Uterus (tissue), 4 donors: ENCODE data around the gene LGMN. TPM values are rescaled to one million over a fixed set of nuclear protein-coding genes. Genes with fewer than 3 reads are reported as not detected.
A peak's percentile ranks its signal among the peaks of the same experiment; 100 is the strongest.

Experiments used
- DNase-seq, 2 donors: peaks; one replicate each; pipeline ENCODE4 v3.0.0-alpha.2; 2019 to 2020
- H3K27ac ChIP-seq, 2 donors: fragments of 200-600 bp; sonication (generic); 1 replicate in 1 of 2; 2 replicates in 1 of 2; pipeline ENCODE4 v1.5.1; 2016 to 2018
- H3K27me3 ChIP-seq, 2 donors: fragments of 200-600 bp; sonication (generic); one replicate each; pipeline ENCODE4 v1.5.1; 2018 to 2019; ENCODE audit warnings: control low read depth in 1 of 2
- H3K36me3 ChIP-seq, 2 donors: fragments of 200-600 bp; sonication (generic); one replicate each; pipeline ENCODE4 v1.5.1; 2019; ENCODE audit warnings: control low read depth in 1 of 2
- H3K4me1 ChIP-seq, 2 donors: fragments of 200-600 bp; sonication (generic); one replicate each; pipeline ENCODE4 v1.5.1; 2018 to 2019; ENCODE audit warnings: control low read depth in 1 of 2
- H3K4me3 ChIP-seq, 2 donors: fragments of 200-600 bp; sonication (generic); 1 replicate in 1 of 2; 2 replicates in 1 of 2; pipeline ENCODE4 v1.5.1; 2018 to 2019; ENCODE audit warnings: mild to moderate bottlenecking in 1 of 2
- H3K9me3 ChIP-seq, 2 donors: fragments of 200-600 bp; sonication (generic); one replicate each; pipeline ENCODE4 v1.5.1; 2019; ENCODE audit warnings: control low read depth in 1 of 2
- POLR2A ChIP-seq, 2 donors: fragments of 450-650 bp; IDR thresholded peaks; one replicate each; pipeline ENCODE4 v1.6.1; 2016; ENCODE audit warnings: antibody characterized with exemption in 2 of 2, mild to moderate bottlenecking in 1 of 2, moderate library complexity in 1 of 2
- intact Hi-C: fragments of 100-400 bp; cut with DNase I; formaldehyde crosslinking; loops from one replicate; pipeline ENCODE4 v1.15.1; 2023; ENCODE audit warnings: low total_unique reads
- total RNA-seq, 4 donors: library from RNA; depleted of rRNA in 3 of 4; stranded (reverse); fragments of >200 nt in 3 of 4; gene quantifications; one replicate each; pipeline versions ENCODE4 v1.1.0 to v1.2.4, GENCODE V29; 2014 to 2023
- TF ChIP-seq, protein P1 (sequence below), 4 experiments: fragments of 200-600 bp in 2 of 4; fragments of 450-650 bp in 2 of 4; sonication (generic) in 2 of 4; IDR thresholded peaks; one replicate each; pipeline ENCODE4 v1.5.1; 2016 to 2019; ENCODE audit warnings: antibody characterized with exemption in 4 of 4, mild to moderate bottlenecking in 2 of 4, moderate library complexity in 1 of 4
- donor health status: DM: yes; HTN: yes; CAD: no.

Gene LGMN
- total RNA-seq, 4 donors from 2014 or later = 13.6 to 91.4 (median 69.1) TPM

DNA sequence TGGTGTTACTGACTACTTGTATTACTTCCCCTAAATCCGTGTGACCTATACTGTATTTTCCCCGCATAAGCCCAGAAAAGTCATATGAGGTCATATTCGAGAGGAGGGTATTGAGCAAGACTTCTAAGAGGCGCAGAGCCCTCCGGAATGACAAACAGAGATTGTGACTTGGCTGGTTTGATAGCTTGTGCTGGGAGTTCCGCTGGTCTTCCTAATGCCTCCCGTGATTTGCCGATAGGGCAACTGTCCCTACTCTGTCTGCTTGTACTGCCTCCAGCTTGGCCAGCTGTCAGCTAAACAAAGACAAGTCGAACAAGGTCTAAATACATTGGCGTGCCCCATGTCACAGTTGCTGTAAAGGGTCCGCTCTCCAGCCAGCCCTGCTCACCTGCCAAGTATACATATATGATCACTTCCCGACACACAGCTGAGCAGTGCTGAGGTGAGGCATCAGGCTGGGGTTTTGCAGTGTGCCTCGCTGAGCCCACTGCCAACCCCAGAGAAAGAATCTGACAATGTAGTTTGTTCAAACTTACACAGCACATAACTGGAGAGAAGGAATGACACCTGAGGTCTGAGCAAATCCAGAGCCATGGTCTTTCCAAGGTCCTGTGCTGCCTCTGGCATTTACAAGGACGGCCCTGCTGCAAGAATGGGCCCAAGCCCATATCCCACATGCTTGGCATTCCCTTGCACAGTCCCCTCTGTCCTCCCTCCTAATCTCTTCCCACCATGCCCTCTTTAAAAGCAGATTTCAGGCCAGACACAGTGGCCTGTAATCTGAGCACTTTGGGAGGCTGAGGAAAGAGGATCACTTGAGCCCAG, 23.7 kb downstream of the LGMN start:
- intact Hi-C loops = no loop called here
- Histone ChIP-seq H3K4me3 (no peak overlapping the region), H3K27me3 (no peaks in the 10 kb centered on the region), H3K27ac (no peak overlapping the region), H3K4me1 (no peaks in the 10 kb centered on the region), H3K9me3 (no peaks in the 10 kb centered on the region), H3K36me3 (no peaks in the 10 kb centered on the region)
- no peak for TF ChIP-seq POLR2A (IDR thresholded peaks at IDR 0.05)
- TF ChIP-seq, protein P1, sequence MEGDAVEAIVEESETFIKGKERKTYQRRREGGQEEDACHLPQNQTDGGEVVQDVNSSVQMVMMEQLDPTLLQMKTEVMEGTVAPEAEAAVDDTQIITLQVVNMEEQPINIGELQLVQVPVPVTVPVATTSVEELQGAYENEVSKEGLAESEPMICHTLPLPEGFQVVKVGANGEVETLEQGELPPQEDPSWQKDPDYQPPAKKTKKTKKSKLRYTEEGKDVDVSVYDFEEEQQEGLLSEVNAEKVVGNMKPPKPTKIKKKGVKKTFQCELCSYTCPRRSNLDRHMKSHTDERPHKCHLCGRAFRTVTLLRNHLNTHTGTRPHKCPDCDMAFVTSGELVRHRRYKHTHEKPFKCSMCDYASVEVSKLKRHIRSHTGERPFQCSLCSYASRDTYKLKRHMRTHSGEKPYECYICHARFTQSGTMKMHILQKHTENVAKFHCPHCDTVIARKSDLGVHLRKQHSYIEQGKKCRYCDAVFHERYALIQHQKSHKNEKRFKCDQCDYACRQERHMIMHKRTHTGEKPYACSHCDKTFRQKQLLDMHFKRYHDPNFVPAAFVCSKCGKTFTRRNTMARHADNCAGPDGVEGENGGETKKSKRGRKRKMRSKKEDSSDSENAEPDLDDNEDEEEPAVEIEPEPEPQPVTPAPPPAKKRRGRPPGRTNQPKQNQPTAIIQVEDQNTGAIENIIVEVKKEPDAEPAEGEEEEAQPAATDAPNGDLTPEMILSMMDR (IDR thresholded peaks at IDR 0.05) = no peak
- DNase-seq = no peak

- DNase-seq = peak in 1 of 2 donors; percentile 24
- Histone ChIP-seq H3K4me1 (no peaks in the 10 kb centered on the region), H3K9me3 (no peaks in the 10 kb centered on the region), H3K36me3 (no peaks in the 10 kb centered on the region), H3K27ac (peak overlapping the region; percentile 9 to 35), H3K27me3 (no peaks in the 10 kb centered on the region), H3K4me3 (no peak overlapping the region)
- TF ChIP-seq, protein P1 (IDR thresholded peaks at IDR 0.05) = no peak
- TF ChIP-seq POLR2A (IDR thresholded peaks at IDR 0.05) = no peak
- intact Hi-C loops = no loop called here
Observed at GRCh38 chr14:92719890-92720323, 28.5 kb downstream of the LGMN start.

DNA sequence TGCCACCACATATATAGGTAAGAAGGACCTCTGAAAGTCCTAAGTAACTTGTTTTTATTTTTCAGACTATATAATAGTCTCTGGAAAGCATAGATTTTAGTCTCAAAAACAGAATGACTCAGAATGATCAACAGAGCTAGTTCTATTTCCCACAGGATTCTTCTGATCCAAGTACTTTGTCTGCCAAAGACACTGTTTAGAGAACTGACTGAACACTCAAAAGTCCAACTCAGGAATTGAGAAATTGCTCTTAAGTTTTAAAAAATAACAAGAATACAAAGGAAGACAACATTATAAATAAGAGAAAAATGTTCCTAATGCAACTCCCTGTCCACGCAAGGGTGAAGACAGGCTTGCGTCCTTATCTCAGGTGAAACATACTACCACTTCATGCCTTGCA, 29.0 kb downstream of the LGMN start:
- no peak for TF ChIP-seq POLR2A (IDR thresholded peaks at IDR 0.05)
- TF ChIP-seq, protein P1 (IDR thresholded peaks at IDR 0.05) = no peak
- Histone ChIP-seq H3K4me1 (no peaks in the 10 kb centered on the region), H3K27ac (peak overlapping the region; percentile 9 to 35), H3K9me3 (no peaks in the 10 kb centered on the region), H3K27me3 (no peaks in the 10 kb centered on the region), H3K4me3 (no peak overlapping the region), H3K36me3 (no peaks in the 10 kb centered on the region)
- intact Hi-C loops = no loop called here
- DNase-seq = no peak

GRCh38 chr14:92718664-92719063, 29.8 kb downstream of the LGMN start:
- H3K36me3 ChIP-seq = no peaks in the 10 kb centered on the region
- TF ChIP-seq POLR2A (IDR thresholded peaks at IDR 0.05) = no peak
- TF ChIP-seq, protein P1 (IDR thresholded peaks at IDR 0.05) = no peak
- no peak overlapping the region for H3K4me3 ChIP-seq
- intact Hi-C loops = no loop called here
- no peaks in the 10 kb centered on the region for H3K9me3 ChIP-seq
- H3K27ac ChIP-seq = no peak overlapping the region
- no peaks in the 10 kb centered on the region for H3K27me3 ChIP-seq
- no peak for DNase-seq
- no peaks in the 10 kb centered on the region for H3K4me1 ChIP-seq

DNA sequence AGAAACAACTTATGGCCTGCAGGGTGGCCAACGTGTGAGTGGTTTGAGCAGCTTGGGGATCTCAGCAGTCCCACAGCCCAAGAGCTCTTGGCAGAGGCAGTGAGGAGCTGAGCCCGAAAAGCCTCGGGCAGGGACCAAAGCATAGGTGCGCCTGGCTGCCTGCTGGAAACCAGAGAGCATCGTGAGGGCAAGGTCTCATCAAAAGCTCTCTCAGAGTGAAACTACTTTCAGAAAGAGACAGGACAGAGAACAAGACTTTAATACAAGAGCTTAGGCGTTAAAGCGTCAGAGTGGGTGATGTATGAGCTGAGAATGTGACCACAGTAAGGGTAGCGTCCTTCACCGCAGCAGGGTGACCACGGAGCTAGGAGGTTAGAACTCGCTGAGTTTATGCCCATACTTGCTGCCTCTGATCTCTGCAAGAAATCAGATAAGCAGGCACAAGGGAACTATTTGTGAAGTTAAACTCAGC, 30.8 kb downstream of the LGMN start:
- Histone ChIP-seq H3K4me1 (no peaks in the 10 kb centered on the region), H3K4me3 (no peak overlapping the region), H3K27ac (no peak overlapping the region), H3K27me3 (no peaks in the 10 kb centered on the region), H3K36me3 (no peaks in the 10 kb centered on the region), H3K9me3 (no peaks in the 10 kb centered on the region)
- intact Hi-C loops = no loop called here
- TF ChIP-seq POLR2A (IDR thresholded peaks at IDR 0.05) = no peak
- TF ChIP-seq, protein P1 (IDR thresholded peaks at IDR 0.05) = no peak
- no peak for DNase-seq
